ENCODE data around the gene MKS1.

Gene MKS1

GRCh38 chr17:58267347-58268324 is 48.6 kb upstream of the MKS1 start:
- CTCF ChIA-PET = interaction anchor here (0.6 to 1.0 kb wide), 3 partner anchors 10 to 68 kb away, joined by 3 to 4 read pairs (median 3); no protein-coding TSS in a partner anchor
- POLR2A ChIA-PET = no interaction called here
- TF ChIP-seq ZNF555 (tag by site-specific recombination; conservative IDR thresholded peaks at IDR 0.05) = no peak
- no peak for TF ChIP-seq ZNF292 (tag by site-specific recombination; IDR thresholded peaks at IDR 0.05; ENCODE audit: borderline replicate concordance, low read depth)
- TF ChIP-seq ZNF416 (tag by site-specific recombination; IDR thresholded peaks at IDR 0.05) = no peak
- TF ChIP-seq ZNF394 (tag by site-specific recombination; IDR thresholded peaks at IDR 0.05; ENCODE audit: borderline replicate concordance) = no peak
- TF ChIP-seq ELK4 (IDR thresholded peaks at IDR 0.05; ENCODE audit: borderline replicate concordance, low read depth, low read length) = no peak
- TF ChIP-seq ZNF184 (tag by site-specific recombination; IDR thresholded peaks at IDR 0.05) = no peak
- no peak for TF ChIP-seq HOXC10 (CRISPR knock-in tag; IDR thresholded peaks at IDR 0.05)
- no peak for TF ChIP-seq ZNF837 (tag by site-specific recombination; IDR thresholded peaks at IDR 0.05)
- TF ChIP-seq, protein P1, sequence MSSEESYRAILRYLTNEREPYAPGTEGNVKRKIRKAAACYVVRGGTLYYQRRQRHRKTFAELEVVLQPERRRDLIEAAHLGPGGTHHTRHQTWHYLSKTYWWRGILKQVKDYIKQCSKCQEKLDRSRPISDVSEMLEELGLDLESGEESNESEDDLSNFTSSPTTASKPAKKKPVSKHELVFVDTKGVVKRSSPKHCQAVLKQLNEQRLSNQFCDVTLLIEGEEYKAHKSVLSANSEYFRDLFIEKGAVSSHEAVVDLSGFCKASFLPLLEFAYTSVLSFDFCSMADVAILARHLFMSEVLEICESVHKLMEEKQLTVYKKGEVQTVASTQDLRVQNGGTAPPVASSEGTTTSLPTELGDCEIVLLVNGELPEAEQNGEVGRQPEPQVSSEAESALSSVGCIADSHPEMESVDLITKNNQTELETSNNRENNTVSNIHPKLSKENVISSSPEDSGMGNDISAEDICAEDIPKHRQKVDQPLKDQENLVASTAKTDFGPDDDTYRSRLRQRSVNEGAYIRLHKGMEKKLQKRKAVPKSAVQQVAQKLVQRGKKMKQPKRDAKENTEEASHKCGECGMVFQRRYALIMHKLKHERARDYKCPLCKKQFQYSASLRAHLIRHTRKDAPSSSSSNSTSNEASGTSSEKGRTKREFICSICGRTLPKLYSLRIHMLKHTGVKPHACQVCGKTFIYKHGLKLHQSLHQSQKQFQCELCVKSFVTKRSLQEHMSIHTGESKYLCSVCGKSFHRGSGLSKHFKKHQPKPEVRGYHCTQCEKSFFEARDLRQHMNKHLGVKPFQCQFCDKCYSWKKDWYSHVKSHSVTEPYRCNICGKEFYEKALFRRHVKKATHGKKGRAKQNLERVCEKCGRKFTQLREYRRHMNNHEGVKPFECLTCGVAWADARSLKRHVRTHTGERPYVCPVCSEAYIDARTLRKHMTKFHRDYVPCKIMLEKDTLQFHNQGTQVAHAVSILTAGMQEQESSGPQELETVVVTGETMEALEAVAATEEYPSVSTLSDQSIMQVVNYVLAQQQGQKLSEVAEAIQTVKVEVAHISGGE (tag by site-specific recombination; conservative IDR thresholded peaks at IDR 0.05; ENCODE audit: low read depth) = no peak
- no peak for TF ChIP-seq ZNF521 (tag by site-specific recombination; IDR thresholded peaks at IDR 0.05)
- TF ChIP-seq HOXD13 (CRISPR knock-in tag; IDR thresholded peaks at IDR 0.05; ENCODE audit: borderline replicate concordance) = no peak
- TF ChIP-seq ZNF658 (tag by site-specific recombination; IDR thresholded peaks at IDR 0.05) = no peak
- TF ChIP-seq ZNF558 (tag by site-specific recombination; IDR thresholded peaks at IDR 0.05) = no peak
- no peak for TF ChIP-seq ZNF664 (tag by site-specific recombination; IDR thresholded peaks at IDR 0.05)
- TF ChIP-seq ZBTB48 (tag by site-specific recombination; IDR thresholded peaks at IDR 0.05) = no peak
- TF ChIP-seq ZNF341 (tag by site-specific recombination; IDR thresholded peaks at IDR 0.05; ENCODE audit: low read depth) = no peak
- no peak for TF ChIP-seq ZNF677 (tag by site-specific recombination; IDR thresholded peaks at IDR 0.05)
- no peak for TF ChIP-seq SCRT1 (tag by site-specific recombination; IDR thresholded peaks at IDR 0.05; ENCODE audit: borderline replicate concordance)
- no peak for TF ChIP-seq ZFP41 (tag by site-specific recombination; IDR thresholded peaks at IDR 0.05; ENCODE audit: borderline replicate concordance)
- H3K27ac ChIP-seq (ENCODE audit: extremely low read depth, low read depth, low read length) = no peak overlapping the region
- H3K36me3 ChIP-seq (ENCODE audit: control insufficient read depth in 2 of 2, insufficient read depth in 1 of 2, low read length in 2 of 2) = no peaks in the 10 kb centered on the region
- H3K9me3 ChIP-seq (ENCODE audit: control insufficient read depth, insufficient read depth, low read depth, low read length) = no peaks in the 10 kb centered on the region
- no peak overlapping the region for H3K4me3 ChIP-seq (ENCODE audit: low read depth, low read length)
- H3K4me1 ChIP-seq (ENCODE audit: control insufficient read depth, insufficient read depth, low read length) = no peaks in the 10 kb centered on the region

Data from HEK293 (cell line).